CD14-positive monocyte (primary cell): Measurements from ENCODE around the gene CCT6A. TPM values are rescaled to one million over a fixed set of nuclear protein-coding genes. Genes with fewer than 3 reads are reported as not detected.
"Not testable (repeated sequence)": the region's sequence is repeated elsewhere in the genome, so short reads cannot be mapped to it uniquely, and the experiment has no call there.

Source experiments
- DNase-seq, 3 donors: peaks; one replicate each; pipeline ENCODE4 v3.0.0-alpha.2; 2011 to 2022
- H2AFZ ChIP-seq: 2 replicates; pipeline ENCODE4 v1.6.0; 2012; ENCODE audit warnings: mild to moderate bottlenecking, low read depth, low read length, inconsistent platforms; ENCODE audit not compliant: insufficient read depth, poor library complexity, severe bottlenecking
- H3K27ac ChIP-seq, 2 donors: 1 replicate in 1 of 2; 2 replicates in 1 of 2; pipeline ENCODE4 v1.5.1; 2012 to 2013; ENCODE audit warnings: low read length in 2 of 2, control low read depth in 1 of 2, inconsistent platforms in 1 of 2, low read depth in 1 of 2, mild to moderate bottlenecking in 1 of 2
- H3K27me3 ChIP-seq, 2 donors: one replicate each; pipeline versions ENCODE4 v1.6.0 to v1.6.1; 2011 to 2013; ENCODE audit warnings: low read length in 2 of 2; ENCODE audit not compliant: control insufficient read depth in 2 of 2, insufficient read depth in 2 of 2
- H3K36me3 ChIP-seq, 2 donors: replicated peaks in 1 of 2; 1 replicate in 1 of 2; 2 replicates in 1 of 2; pipeline versions ENCODE4 v1.5.1 to v1.6.1; 2012 to 2013; ENCODE audit warnings: low read length in 2 of 2, control low read depth in 1 of 2, inconsistent platforms in 1 of 2, mild to moderate bottlenecking in 1 of 2; ENCODE audit not compliant: insufficient read depth in 2 of 2, control insufficient read depth in 1 of 2
- H3K4me1 ChIP-seq, 2 donors: 1 replicate in 1 of 2; 2 replicates in 1 of 2; pipeline versions ENCODE4 v1.5.1 to v1.6.1; 2012 to 2013; ENCODE audit warnings: low read length in 2 of 2, control low read depth in 1 of 2, inconsistent platforms in 1 of 2, mild to moderate bottlenecking in 1 of 2, moderate library complexity in 1 of 2; ENCODE audit not compliant: insufficient read depth in 2 of 2, control insufficient read depth in 1 of 2
- H3K4me2 ChIP-seq: replicated peaks from 2 replicates; pipeline ENCODE3; 2012; ENCODE audit warnings: low read length, moderate library complexity, mild to moderate bottlenecking; ENCODE audit not compliant: poor library complexity, severe bottlenecking; ENCODE audit errors: extremely low read depth
- H3K4me3 ChIP-seq, 3 experiments: fragments of 200-600 bp in 1 of 3; sonication (generic) in 1 of 3; replicated peaks in 1 of 3; 1 replicate in 2 of 3; 2 replicates in 1 of 3; pipeline ENCODE4 v1.5.1; 2011 to 2013; ENCODE audit warnings: low read length in 3 of 3, mild to moderate bottlenecking in 3 of 3, control low read depth in 2 of 3, low read depth in 2 of 3, inconsistent platforms in 1 of 3, moderate library complexity in 1 of 3
- H3K79me2 ChIP-seq: 2 replicates; pipeline ENCODE4 v1.6.0; 2012; ENCODE audit warnings: mild to moderate bottlenecking, control low read depth, inconsistent platforms, low read length, moderate library complexity; ENCODE audit not compliant: insufficient read depth
- H3K9ac ChIP-seq: 2 replicates; pipeline ENCODE4 v1.6.0; 2017; ENCODE audit warnings: low read length, mild to moderate bottlenecking; ENCODE audit not compliant: insufficient read depth, poor library complexity, severe bottlenecking
- H3K9me3 ChIP-seq, 2 donors: replicated peaks in 1 of 2; 1 replicate in 1 of 2; 2 replicates in 1 of 2; pipeline versions ENCODE4 v1.5.1 to v1.6.1; 2012 to 2013; ENCODE audit warnings: low read length in 2 of 2, control low read depth in 1 of 2; ENCODE audit not compliant: control insufficient read depth in 1 of 2, insufficient read depth in 1 of 2
- H4K20me1 ChIP-seq: 2 replicates; pipeline ENCODE4 v1.6.0; 2012; ENCODE audit warnings: mild to moderate bottlenecking, low read length, control low read depth, moderate library complexity; ENCODE audit not compliant: insufficient read depth
- H3K27ac Mint-ChIP-seq, 7 donors: one replicate each; pipeline ENCODE4 v1.8.0; 2020; ENCODE audit warnings: mild to moderate bottlenecking in 7 of 7, mixed read lengths in 7 of 7, moderate library complexity in 6 of 7, inconsistent platforms in 2 of 7
- H3K27me3 Mint-ChIP-seq, 3 donors: one replicate each; pipeline ENCODE4 v1.8.0; 2021 to 2022; ENCODE audit warnings: low read depth in 3 of 3, mild to moderate bottlenecking in 3 of 3, mixed read lengths in 3 of 3, moderate library complexity in 3 of 3, inconsistent platforms in 1 of 3
- H3K36me3 Mint-ChIP-seq, 2 donors: one replicate each; pipeline ENCODE4 v1.8.0; 2020; ENCODE audit warnings: mixed read lengths in 2 of 2, inconsistent platforms in 1 of 2, mild to moderate bottlenecking in 1 of 2
- H3K4me1 Mint-ChIP-seq: one replicate; pipeline ENCODE4 v1.8.0; 2020; ENCODE audit warnings: mild to moderate bottlenecking, mixed read lengths
- H3K4me3 Mint-ChIP-seq, 2 donors: one replicate each; pipeline ENCODE4 v1.8.0; 2020; ENCODE audit warnings: mild to moderate bottlenecking in 2 of 2, mixed read lengths in 2 of 2, moderate library complexity in 1 of 2
- H3K9me3 Mint-ChIP-seq, 7 donors: one replicate each; pipeline ENCODE4 v1.8.0; 2020 to 2022; ENCODE audit warnings: mixed read lengths in 7 of 7, mild to moderate bottlenecking in 6 of 7, moderate library complexity in 6 of 7, inconsistent platforms in 2 of 7
- CTCF ChIP-seq: fragments of 200-600 bp; IDR thresholded peaks from one replicate; pipeline ENCODE4 v1.8.0; 2022; ENCODE audit warnings: antibody characterized with exemption, mild to moderate bottlenecking
- WGBS: methylation state at CpG from one replicate; pipeline ENCODE4 v1.1.5; 2013; ENCODE audit warnings: missing lambda C conversion rate; ENCODE audit not compliant: insufficient coverage; 5-methylcytosine and 5-hydroxymethylcytosine counted together
- intact Hi-C, 2 donors: fragments of 100-400 bp; cut with micrococcal nuclease; formaldehyde crosslinking; loops; one replicate each; pipeline versions ENCODE4 v1.15.0 to v1.15.1; 2023
- polyA plus RNA-seq, 3 donors: library from polyadenylated mRNA; depleted of rRNA in 1 of 3; unstranded in 2 of 3; stranded (reverse) in 1 of 3; fragments of 300-500 nt in 2 of 3; fragments of >200 nt in 1 of 3; fragmentation: Illumina TruSeq in 2 of 3; gene quantifications; 1 replicate in 2 of 3; 2 replicates in 1 of 3; pipeline ENCODE4 v1.2.3, GENCODE V29; 2012 to 2021

The CCT6A gene
- polyA plus RNA-seq, 3 donors = 62.3 to 81.4 (median 63.3) TPM

GRCh38 chr7:56030340-56030739, 21.2 kb upstream of the CCT6A start:
- H3K27me3 Mint-ChIP-seq = peaks cover 0 to 2% (median 1%) of the 10 kb centered on the region in 3 donors
- H3K9me3 Mint-ChIP-seq = no peaks in the 10 kb centered on the region
- whole genome bisulfite sequencing = 96% methylated on average over 6 of the region's 8 CpGs
- peaks cover 8 to 21% of the 10 kb centered on the region in 2 donors for H3K36me3 ChIP-seq
- H2AFZ ChIP-seq = no peak overlapping the region
- intact Hi-C loops = no loop called here
- no peak overlapping the region for H3K27ac Mint-ChIP-seq
- H3K4me1 Mint-ChIP-seq = peaks cover 14% of the 10 kb centered on the region
- no peak overlapping the region for H3K27ac ChIP-seq
- TF ChIP-seq CTCF = no peak
- DNase-seq = no peak
- no peak overlapping the region for H3K9ac ChIP-seq
- H3K9me3 ChIP-seq = no peaks in the 10 kb centered on the region
- no peak overlapping the region for H3K4me3 Mint-ChIP-seq
- H3K4me2 ChIP-seq = no peak overlapping the region
- no peak overlapping the region for H3K4me3 ChIP-seq
- no peaks in the 10 kb centered on the region for H4K20me1 ChIP-seq
- H3K27me3 ChIP-seq = no peaks in the 10 kb centered on the region
- H3K36me3 Mint-ChIP-seq = peaks cover 19 to 53% of the 10 kb centered on the region in 2 donors
- H3K4me1 ChIP-seq = peaks cover 0 to 5% of the 10 kb centered on the region in 2 donors
- H3K79me2 ChIP-seq = no peaks in the 10 kb centered on the region

GRCh38 chr7:56031556-56031955, 20.0 kb upstream of the CCT6A start:
- H3K4me3 Mint-ChIP-seq, intact Hi-C loops, H3K27ac Mint-ChIP-seq, H3K4me3 ChIP-seq, H3K79me2 ChIP-seq, H3K27me3 Mint-ChIP-seq, H3K27ac ChIP-seq, H3K9ac ChIP-seq, H3K9me3 ChIP-seq, H3K4me2 ChIP-seq, H3K27me3 ChIP-seq, DNase-seq, H4K20me1 ChIP-seq, H2AFZ ChIP-seq, H3K4me1 ChIP-seq, H3K9me3 Mint-ChIP-seq: not testable (repeated sequence)
- Mint-ChIP-seq H3K36me3 (peaks cover 14 to 42% of the 10 kb centered on the region in 2 donors), H3K4me1 (peaks cover 14% of the 10 kb centered on the region)
- H3K36me3 ChIP-seq = peaks cover 8 to 21% of the 10 kb centered on the region in 2 donors
- WGBS = 91% methylated on average over 4 of the region's 8 CpGs

GRCh38 chr7:56032578-56032977, 19.0 kb upstream of the CCT6A start:
- H3K4me1 Mint-ChIP-seq = peaks cover 14% of the 10 kb centered on the region
- H3K4me3 Mint-ChIP-seq, H3K4me2 ChIP-seq, H3K9ac ChIP-seq, H3K27me3 ChIP-seq, H3K9me3 ChIP-seq, intact Hi-C loops, H3K27ac ChIP-seq, DNase-seq, H4K20me1 ChIP-seq, H3K27ac Mint-ChIP-seq, H3K4me3 ChIP-seq, H3K27me3 Mint-ChIP-seq, H3K9me3 Mint-ChIP-seq, H3K79me2 ChIP-seq, H3K4me1 ChIP-seq, H2AFZ ChIP-seq: not testable (repeated sequence)
- peaks cover 6 to 16% of the 10 kb centered on the region in 2 donors for H3K36me3 ChIP-seq
- H3K36me3 Mint-ChIP-seq = peaks cover 13 to 33% of the 10 kb centered on the region in 2 donors
- 100% methylated on average over 3 of the region's 7 CpGs for WGBS
